ENCODE measurements around the gene ANKRD63.

Gene ANKRD63

DNA sequence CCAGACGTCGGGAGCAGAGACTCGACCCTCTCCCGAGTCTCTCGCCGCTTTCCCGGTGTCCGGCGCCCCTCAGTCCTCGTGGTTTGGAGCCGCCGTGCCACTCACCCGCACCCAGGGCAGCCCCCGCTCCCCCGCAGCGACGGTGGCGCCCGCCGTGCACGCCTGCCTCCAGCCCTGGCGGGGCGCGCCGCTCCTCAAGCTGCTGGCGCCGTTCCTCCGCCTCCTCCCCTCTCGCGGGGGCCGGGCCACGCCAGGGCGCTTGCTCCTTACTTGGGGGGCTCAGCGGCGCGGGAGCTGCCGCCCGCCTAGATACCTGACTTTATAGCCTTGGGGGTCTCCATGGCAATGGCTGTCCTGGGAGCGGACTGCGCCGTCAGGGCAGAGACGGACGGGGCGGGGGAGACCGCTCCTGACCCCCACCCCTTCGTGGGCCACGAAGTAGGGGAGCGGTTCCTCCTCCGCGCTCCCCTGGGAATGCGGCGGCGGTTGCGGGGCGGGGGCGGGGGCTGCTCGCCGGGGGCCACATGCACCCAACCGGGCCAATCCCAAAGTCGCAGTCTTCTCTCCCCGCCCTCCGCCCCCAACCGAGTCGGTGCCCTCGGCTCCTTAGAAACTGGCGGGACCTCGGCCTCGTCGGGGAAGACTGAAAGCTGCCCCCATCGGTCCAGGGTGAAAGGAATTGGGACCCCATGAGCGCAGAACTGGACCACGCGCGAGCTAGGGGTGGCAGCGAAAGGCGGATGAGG, at the start of gene ANKRD63:
ANKRD63 (minus strand) TSS at position 196 of the 746 bp plus-strand sequence. CDS start 478 bp downstream, outside the sequence.
- peak; percentile 67 for DNase-seq

DNA sequence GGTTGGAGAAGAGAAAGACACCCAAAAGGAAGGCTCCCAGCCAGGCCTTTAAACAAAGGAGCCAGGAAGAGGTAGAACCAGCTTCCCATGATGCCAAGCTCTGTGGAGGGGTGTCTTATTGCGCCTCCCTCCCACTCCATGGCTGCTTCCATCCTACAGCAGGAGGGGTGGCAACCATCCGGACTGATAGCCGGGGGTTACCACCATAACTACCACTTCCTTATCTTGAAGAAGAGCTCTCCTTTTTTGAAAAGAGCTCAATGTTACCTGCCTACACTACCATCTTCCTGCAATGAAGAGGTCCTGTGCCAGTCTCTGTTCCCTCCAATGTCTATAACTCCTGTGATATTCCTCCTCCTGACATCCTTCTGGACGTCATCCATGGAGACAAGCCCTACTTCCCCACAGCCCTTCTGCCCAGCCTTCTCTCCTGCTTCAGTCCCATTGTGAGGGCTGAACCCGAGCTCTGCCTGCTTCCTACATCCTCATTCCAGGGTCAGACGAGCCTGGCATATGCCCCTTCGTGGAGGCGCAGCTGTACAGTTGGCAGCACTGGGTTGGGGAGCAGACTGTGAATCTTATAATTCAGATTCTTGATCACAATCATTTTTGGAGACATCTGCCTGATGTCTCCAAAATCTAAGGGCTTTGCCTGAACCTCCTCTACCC, 49.4 kb upstream of the ANKRD63 start:
- DNase-seq: peak; percentile 68

DNA sequence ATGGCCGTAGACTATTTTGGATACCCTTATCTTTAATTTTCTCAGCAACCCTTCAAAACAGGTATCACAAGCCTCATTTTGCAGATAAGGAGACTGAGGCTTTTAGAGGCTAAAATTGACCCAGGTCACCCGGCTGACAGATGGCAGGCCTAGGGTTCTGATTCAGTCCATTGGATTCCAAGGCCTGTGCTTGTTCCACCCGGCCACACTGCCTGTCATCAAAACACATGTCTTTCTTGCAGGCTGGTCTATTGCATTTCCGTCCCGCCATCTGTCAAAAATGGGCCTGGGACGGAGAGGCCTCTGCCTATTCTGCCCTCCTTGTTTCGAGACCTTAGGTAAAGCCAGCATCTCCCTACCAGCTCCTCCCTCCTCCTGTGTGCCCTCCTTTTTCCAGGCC, 48.8 kb upstream of the ANKRD63 start:
- no peak for DNase-seq

GRCh38 chr15:40331026-40331425, 48.2 kb upstream of the ANKRD63 start:
- DNase-seq: no peak

- peak; percentile 93 for DNase-seq
Measured at GRCh38 chr15:40330368-40330836, 47.5 kb upstream of the ANKRD63 start.

DNA sequence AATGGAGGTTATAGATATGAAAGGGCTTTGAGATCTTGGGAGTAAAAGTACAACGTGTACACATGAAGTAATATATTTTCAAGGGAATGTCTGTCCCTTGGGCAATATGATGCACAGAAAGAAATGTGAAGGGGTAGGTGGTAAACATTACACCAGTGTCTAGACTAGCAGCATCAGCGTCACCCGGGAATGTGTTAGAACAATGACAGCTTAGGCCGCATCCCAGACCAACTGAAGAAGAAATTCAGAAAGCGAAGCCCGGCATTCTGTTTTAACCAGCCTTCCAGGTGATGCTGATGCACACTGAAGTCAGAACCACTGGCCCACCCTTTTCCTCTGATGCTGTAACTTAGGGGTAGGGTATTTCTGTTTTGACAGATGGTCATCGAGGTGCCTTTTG, 46.9 kb upstream of the ANKRD63 start:
- no peak for DNase-seq

- peak; percentile 53 for DNase-seq
Measured at GRCh38 chr15:40328751-40329150, 45.9 kb upstream of the ANKRD63 start.

- DNase-seq: no peak
Measured at GRCh38 chr15:40328176-40328575, 45.3 kb upstream of the ANKRD63 start.

GRCh38 chr15:40327457-40327856, 44.6 kb upstream of the ANKRD63 start:
- DNase-seq: peak; percentile 56

DNA sequence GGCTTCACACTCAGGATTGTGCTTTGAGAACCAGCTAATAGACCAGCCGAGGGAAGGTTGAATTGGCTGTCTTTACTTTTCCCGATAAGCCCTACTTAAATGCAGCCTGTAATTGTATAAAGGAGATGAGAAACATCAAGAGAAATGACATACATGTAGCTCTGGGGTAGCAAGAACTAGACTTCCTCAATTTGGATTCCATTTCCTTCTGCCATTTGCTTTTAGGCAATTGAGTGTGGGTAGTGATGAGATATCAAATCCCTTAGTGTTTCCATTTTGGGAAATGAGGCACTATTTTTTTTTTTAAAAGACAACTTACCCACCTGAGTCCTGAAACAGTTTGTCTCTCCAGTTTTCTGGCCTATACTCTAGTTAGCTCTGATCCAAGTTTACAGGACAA, 42.8 kb upstream of the ANKRD63 start:
- peak; percentile 45 for DNase-seq

DNA sequence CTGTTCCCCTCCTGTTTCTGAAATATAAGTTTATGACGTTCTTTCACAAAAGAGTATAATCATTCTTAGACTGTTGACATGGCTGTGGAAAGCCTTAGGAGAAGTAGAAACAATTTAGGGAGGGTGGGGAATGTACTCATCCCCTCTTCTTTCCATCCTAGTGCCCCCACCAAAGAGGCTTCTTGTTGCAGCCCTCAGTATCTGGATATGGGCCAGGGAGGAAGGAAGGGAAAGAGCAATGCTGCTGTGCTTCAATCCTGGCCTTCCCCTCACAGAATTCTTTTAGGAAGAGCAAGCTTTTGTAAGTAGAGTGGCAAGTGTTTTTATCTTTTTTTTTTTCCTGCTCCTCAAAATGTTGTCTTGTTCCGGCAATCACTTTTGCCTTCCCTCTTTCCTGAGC, 42.3 kb upstream of the ANKRD63 start:
- no peak for DNase-seq

DNA sequence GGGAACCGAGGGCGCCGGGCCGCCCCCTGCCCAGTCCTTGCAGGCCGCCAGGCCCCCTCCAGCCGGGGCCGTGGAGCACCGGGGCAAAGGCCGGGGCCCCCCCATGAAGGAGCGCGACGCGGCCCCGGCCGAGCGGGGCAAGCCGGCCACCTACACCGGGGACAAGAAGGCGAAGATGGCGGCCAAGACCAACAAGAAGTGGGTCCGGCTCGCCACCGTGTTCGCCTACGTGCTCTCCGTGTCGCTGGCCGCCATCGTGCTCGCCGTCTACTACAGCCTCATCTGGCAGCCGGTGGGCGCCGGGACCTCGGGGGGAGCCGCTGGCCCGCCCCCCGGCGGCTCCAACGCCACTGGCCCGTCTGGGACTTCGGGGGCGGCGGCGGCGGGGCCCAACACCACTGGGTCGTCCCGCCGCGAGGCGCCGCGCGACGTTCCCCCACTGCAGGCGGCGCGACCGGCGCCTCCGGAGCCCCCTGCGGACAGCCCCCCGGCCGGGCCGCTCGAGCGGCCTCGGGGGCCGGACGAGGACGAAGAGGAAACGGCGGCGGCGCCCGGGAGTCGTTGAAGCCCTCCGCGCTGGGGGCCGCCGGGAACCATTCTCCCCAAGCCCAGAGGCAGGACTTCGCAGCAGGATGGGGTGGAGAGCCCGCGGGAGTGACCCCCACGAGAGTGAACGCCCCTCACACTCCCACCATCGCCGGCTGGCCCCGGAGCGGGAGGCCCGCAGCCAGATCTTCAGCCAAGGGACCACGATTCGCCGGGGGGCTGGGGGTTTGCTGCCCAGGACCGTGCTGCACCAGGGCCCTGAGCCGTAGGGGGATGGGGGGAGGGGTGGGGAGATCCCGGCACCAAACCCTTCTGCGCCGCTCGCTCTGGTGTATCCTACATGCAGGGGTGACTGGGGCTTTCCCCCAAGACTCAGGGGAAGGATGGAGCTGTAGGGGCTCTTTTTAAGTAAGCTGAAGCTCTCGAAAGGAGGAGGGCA, 41.4 kb upstream of the ANKRD63 start:
- DNase-seq: peak; percentile 54

- DNase-seq: peak; percentile 99
Measured at GRCh38 chr15:40323239-40323952, 40.5 kb upstream of the ANKRD63 start, which contains the start of gene INAFM2. Gene INAFM2 (plus strand): TSS chr15:40323692. CDS start chr15:40324056, 364 bp downstream.

DNA sequence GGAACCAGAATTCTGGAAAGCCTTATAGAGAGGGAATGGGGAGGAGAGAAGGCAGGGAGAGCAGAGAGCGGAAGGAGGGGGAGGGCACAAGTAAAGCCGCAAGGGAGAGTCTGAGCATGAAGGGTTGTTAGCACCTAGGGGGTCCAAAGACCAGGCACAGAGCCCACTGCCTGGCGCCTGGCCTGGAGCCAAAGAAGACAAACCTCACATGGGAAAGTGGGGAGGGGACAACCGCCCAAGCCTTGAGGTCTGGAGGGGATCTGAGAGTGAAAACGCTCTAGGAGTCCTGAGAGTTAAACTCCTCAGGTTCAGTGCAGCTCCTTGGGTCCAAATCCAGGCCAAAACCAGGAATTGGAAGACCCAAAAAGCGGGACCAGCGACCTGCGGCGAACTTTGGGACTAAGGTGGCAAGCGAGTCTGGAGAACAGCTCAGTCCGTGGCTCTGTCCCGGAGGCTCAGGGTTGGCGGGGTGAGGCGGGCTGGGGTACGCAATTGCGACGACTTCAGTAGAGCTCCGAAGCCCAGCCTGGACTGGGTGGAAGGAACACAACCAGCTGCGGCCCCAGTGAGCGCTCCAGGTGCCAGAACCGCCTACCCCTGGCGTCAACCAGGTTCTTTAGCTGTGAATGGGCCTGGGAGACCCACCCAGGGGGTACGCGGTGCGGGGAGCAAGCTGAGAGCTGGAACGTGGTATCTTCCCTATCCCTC, 39.8 kb upstream of the ANKRD63 start:
- DNase-seq: no peak

- DNase-seq: peak; percentile 93
Measured at GRCh38 chr15:40320931-40321371, 38.1 kb upstream of the ANKRD63 start.

GRCh38 chr15:40320409-40320808, 37.5 kb upstream of the ANKRD63 start:
- no peak for DNase-seq

- DNase-seq: no peak
Measured at GRCh38 chr15:40317580-40317979, 34.7 kb upstream of the ANKRD63 start.

GRCh38 chr15:40316931-40317330, 34.1 kb upstream of the ANKRD63 start:
- DNase-seq: no peak

DNA sequence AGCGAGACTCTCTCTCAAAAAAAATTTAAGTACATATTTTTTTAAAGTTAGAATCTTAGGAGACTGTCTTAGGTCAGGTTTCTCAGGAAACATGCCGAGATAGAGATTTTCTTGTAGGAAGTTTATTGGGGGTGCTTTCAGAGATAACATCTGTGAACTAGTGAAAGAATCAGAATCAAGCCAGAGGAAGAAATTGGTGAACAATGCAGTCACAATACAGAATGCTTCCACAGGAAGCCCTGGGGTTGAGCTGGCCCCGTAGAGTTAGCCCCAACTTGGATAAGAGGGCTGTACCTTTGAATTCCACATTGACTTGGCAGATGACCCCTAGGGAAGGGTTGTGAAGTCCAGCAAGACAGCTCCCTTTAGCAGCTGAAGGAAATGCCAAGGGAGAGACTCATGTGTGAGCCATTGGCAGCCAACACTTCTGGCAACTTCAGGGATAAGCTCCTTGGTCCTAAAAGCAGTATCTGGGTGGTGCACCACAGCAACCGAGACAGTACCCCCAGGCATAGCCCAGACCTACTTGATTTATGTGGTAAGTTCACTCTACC, 31.9 kb upstream of the ANKRD63 start:
- no peak for DNase-seq

DNA sequence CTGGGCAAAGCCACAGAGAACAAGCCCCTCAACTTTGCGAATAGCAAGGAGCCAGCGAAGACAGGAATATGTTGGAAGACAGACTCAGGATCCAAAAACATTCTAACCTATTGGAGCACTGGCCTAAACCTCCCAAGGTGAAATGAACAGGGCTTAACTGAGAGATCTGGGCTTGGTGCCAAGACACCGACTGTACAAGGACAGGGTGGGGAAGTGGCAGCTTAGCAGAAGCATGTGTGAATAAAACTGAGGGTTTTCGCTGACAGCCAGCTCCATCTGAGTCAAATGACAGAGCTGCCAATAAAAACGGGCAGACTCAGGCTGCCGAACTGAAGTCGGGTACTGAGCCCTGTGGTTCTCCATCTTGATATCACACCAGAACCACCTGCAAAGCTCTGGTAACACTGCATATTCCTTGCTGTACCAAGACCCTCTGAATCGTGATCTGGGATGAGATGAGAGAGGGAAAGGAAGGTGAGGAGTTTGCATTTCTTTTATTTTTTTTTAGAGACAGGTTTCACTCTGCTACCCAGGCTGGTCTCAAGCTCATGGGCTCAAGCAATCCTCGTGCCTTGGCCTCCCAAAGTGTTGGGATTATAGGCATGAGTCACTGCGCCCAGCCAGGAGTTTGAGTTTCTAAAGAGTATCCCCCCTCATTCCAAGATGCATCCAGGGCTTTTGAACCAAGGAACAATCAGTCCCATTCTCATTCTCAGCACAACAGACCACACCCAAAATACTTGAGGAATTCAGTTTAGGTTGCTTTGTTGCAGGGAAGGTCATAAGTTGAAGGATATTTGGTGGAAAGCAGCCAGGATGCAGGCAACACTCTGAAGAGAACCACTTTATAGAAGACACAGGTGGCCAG, 30.9 kb upstream of the ANKRD63 start:
- DNase-seq: peak; percentile 91
